GM19372 (cell line): Measurements from ENCODE around the gene CARD11.

Experiments
- ATAC-seq: cut with Tn5 transposase; IDR thresholded peaks from one replicate; pipeline ENCODE4 v1.9.1; 2021; ENCODE audit warnings: mild to moderate bottlenecking, low read depth, moderate library complexity; ENCODE audit not compliant: unreplicated experiment

Gene CARD11

GRCh38 chr7:2990949-2991470 lies 52.7 kb downstream of the CARD11 start:
- ATAC-seq, result no peak

GRCh38 chr7:2986561-2986960 lies 57.1 kb downstream of the CARD11 start:
- ATAC-seq, result no peak

GRCh38 chr7:2985866-2986265 lies 57.8 kb downstream of the CARD11 start:
- ATAC-seq, result no peak

- no peak for ATAC-seq
These were observed 59.6 kb downstream of the CARD11 start for GRCh38 chr7:2984091-2984490.

- no peak for ATAC-seq
These were observed 60.1 kb downstream of the CARD11 start for GRCh38 chr7:2983586-2983985.

- no peak for ATAC-seq
These were observed 60.8 kb downstream of the CARD11 start for GRCh38 chr7:2982831-2983230.

GRCh38 chr7:2982401-2982800 lies 61.3 kb downstream of the CARD11 start:
- ATAC-seq, result no peak

- ATAC-seq, result no peak
These were observed 62.6 kb downstream of the CARD11 start for GRCh38 chr7:2981103-2981480.

- ATAC-seq, result no peak
These were observed 63.1 kb downstream of the CARD11 start for GRCh38 chr7:2980401-2981102.

- ATAC-seq, result no peak
These were observed 63.7 kb downstream of the CARD11 start for GRCh38 chr7:2979951-2980350.

GRCh38 chr7:2979201-2979631 lies 64.5 kb downstream of the CARD11 start:
- ATAC-seq, result no peak

- ATAC-seq, result peak; percentile 75
These were observed 65.3 kb downstream of the CARD11 start for GRCh38 chr7:2978408-2978807.

- ATAC-seq, result no peak
These were observed 67.8 kb downstream of the CARD11 start for GRCh38 chr7:2975821-2976371.

GRCh38 chr7:2974093-2974819 lies 69.4 kb downstream of the CARD11 start:
- ATAC-seq, result no peak

GRCh38 chr7:2972835-2973161 lies 70.9 kb downstream of the CARD11 start:
- no peak for ATAC-seq

GRCh38 chr7:2971914-2972834 lies 71.5 kb downstream of the CARD11 start:
- peak; percentile 84 for ATAC-seq

GRCh38 chr7:2970861-2971260 lies 72.8 kb downstream of the CARD11 start:
- ATAC-seq, result no peak

- ATAC-seq, result no peak
These were observed 73.4 kb downstream of the CARD11 start for GRCh38 chr7:2970307-2970664.

- no peak for ATAC-seq
These were observed 74.0 kb downstream of the CARD11 start for GRCh38 chr7:2969398-2970306.
